Endodermal cell (in vitro differentiated cells): ENCODE results near the gene EVL. TPM values are rescaled to one million over a fixed set of nuclear protein-coding genes. Genes with fewer than 3 reads are reported as not detected.

Experiments
- DNase-seq: peaks from one replicate; pipeline ENCODE4 v3.0.0-alpha.2; 2017
- H3K27ac ChIP-seq: 2 replicates; pipeline ENCODE4 v1.5.1; 2013; ENCODE audit warnings: mild to moderate bottlenecking, low read depth, low read length, moderate library complexity
- H3K27me3 ChIP-seq: 2 replicates; pipeline ENCODE4 v1.6.1; 2013; ENCODE audit warnings: mild to moderate bottlenecking, low read length, moderate library complexity; ENCODE audit not compliant: insufficient read depth, control insufficient read depth, poor library complexity, severe bottlenecking
- H3K36me3 ChIP-seq: 2 replicates; pipeline ENCODE4 v1.7.0; 2013; ENCODE audit warnings: mild to moderate bottlenecking, low read length, moderate library complexity; ENCODE audit not compliant: control insufficient read depth, insufficient read depth
- H3K4me1 ChIP-seq: one replicate; pipeline ENCODE4 v1.7.0; 2013; ENCODE audit warnings: low read length; ENCODE audit not compliant: control insufficient read depth, insufficient read depth
- H3K4me3 ChIP-seq: 2 replicates; pipeline ENCODE4 v1.5.1; 2013; ENCODE audit warnings: mild to moderate bottlenecking, low read length, moderate library complexity
- H3K9ac ChIP-seq: 2 replicates; pipeline ENCODE4 v1.6.1; 2013; ENCODE audit warnings: mild to moderate bottlenecking, low read length, moderate library complexity; ENCODE audit not compliant: poor library complexity, severe bottlenecking; ENCODE audit errors: extremely low read depth
- H3K9me3 ChIP-seq: 2 replicates; pipeline ENCODE4 v1.6.1; 2013; ENCODE audit warnings: mild to moderate bottlenecking, low read length, moderate library complexity; ENCODE audit not compliant: control insufficient read depth
- H3K27ac Mint-ChIP-seq: 2 replicates; pipeline ENCODE4 v1.8.0; 2020; ENCODE audit warnings: mixed read lengths
- H3K27me3 Mint-ChIP-seq: 2 replicates; pipeline ENCODE4 v1.8.0; 2021; ENCODE audit warnings: mild to moderate bottlenecking, mixed read lengths; ENCODE audit not compliant: insufficient read depth
- H3K36me3 Mint-ChIP-seq: 2 replicates; pipeline ENCODE4 v1.8.0; 2020; ENCODE audit warnings: low read depth, mixed read lengths
- H3K4me1 Mint-ChIP-seq: 2 replicates; pipeline ENCODE4 v1.8.0; 2020; ENCODE audit warnings: mixed read lengths
- H3K4me3 Mint-ChIP-seq: 2 replicates; pipeline ENCODE4 v1.8.0; 2020; ENCODE audit warnings: mild to moderate bottlenecking, moderate library complexity, mixed read lengths
- H3K9me3 Mint-ChIP-seq: 2 replicates; pipeline ENCODE4 v1.8.0; 2020; ENCODE audit warnings: mild to moderate bottlenecking, mixed read lengths
- CTCF ChIP-seq: fragments of 200-600 bp; sonication (generic); conservative IDR thresholded peaks from 2 replicates; pipeline ENCODE4 v1.5.0; 2021; ENCODE audit warnings: antibody characterized with exemption, mild to moderate bottlenecking
- WGBS, 2 experiments: methylation state at CpG; one replicate each; pipeline versions ENCODE4 v1.1.5 to v1.1.7; 2013; ENCODE audit warnings: missing lambda C conversion rate in 2 of 2, mixed read lengths in 1 of 2; ENCODE audit not compliant: insufficient coverage in 1 of 2, insufficient read length in 1 of 2; 5-methylcytosine and 5-hydroxymethylcytosine counted together
- total RNA-seq, 2 donors: library from RNA; stranded (reverse); fragmentation: NEBNext Ultra II Directional in 1 of 2; extraction: Animal tissue kit (Norgen Biotek cat#: 25700) in 1 of 2; gene quantifications; 2 replicates in 1 of 2; 3 replicates in 1 of 2; pipeline ENCODE4 v1.2.1, GENCODE V29; 2021

The EVL gene
- total RNA-seq, 2 donors from 2014 or later, result 61.1 to 71.3 TPM

- Histone ChIP-seq H3K9ac (no peak overlapping the region), H3K4me1 (no peaks in the 10 kb centered on the region), H3K27ac (no peak overlapping the region), H3K4me3 (no peak overlapping the region), H3K27me3 (no peaks in the 10 kb centered on the region), H3K9me3 (no peaks in the 10 kb centered on the region), H3K36me3 (no peaks in the 10 kb centered on the region)
- TF ChIP-seq CTCF, result no peak
- Mint-ChIP-seq H3K27ac (no peak overlapping the region), H3K36me3 (no peaks in the 10 kb centered on the region), H3K27me3 (peaks cover 3% of the 10 kb centered on the region), H3K4me3 (no peak overlapping the region), H3K4me1 (no peaks in the 10 kb centered on the region), H3K9me3 (no peaks in the 10 kb centered on the region)
- DNase-seq, result no peak
- 95 to 97% methylated on average over 54 to 58 of the region's 58 CpGs for WGBS, 2 experiments
Observed at GRCh38 chr14:100148837-100149731, 83.9 kb downstream of the EVL start.

GRCh38 chr14:100149851-100150611 lies 84.8 kb downstream of the EVL start:
- Histone ChIP-seq H3K4me1 (no peaks in the 10 kb centered on the region), H3K36me3 (no peaks in the 10 kb centered on the region), H3K4me3 (no peak overlapping the region), H3K9ac (no peak overlapping the region), H3K27ac (no peak overlapping the region), H3K9me3 (no peaks in the 10 kb centered on the region), H3K27me3 (no peaks in the 10 kb centered on the region)
- no peak for DNase-seq
- 86 to 90% methylated on average over 9 to 15 of the region's 21 CpGs for WGBS, 2 experiments
- H3K4me3 Mint-ChIP-seq, result no peak overlapping the region
- H3K4me1 Mint-ChIP-seq, result no peaks in the 10 kb centered on the region
- H3K36me3 Mint-ChIP-seq, result peaks cover 2% of the 10 kb centered on the region
- no peak overlapping the region for H3K27ac Mint-ChIP-seq
- peaks cover 3% of the 10 kb centered on the region for H3K9me3 Mint-ChIP-seq
- TF ChIP-seq CTCF, result no peak
- peaks cover 7% of the 10 kb centered on the region for H3K27me3 Mint-ChIP-seq

- Histone ChIP-seq H3K27ac (no peak overlapping the region), H3K36me3 (no peaks in the 10 kb centered on the region), H3K9ac (no peak overlapping the region), H3K4me1 (no peaks in the 10 kb centered on the region), H3K27me3 (peaks cover 2% of the 10 kb centered on the region), H3K4me3 (no peak overlapping the region), H3K9me3 (no peaks in the 10 kb centered on the region)
- no peak for TF ChIP-seq CTCF
- peaks cover 17% of the 10 kb centered on the region for H3K27me3 Mint-ChIP-seq
- H3K9me3 Mint-ChIP-seq, result peaks cover 4% of the 10 kb centered on the region
- WGBS, 2 experiments, result 77 to 79% methylated on average over 12 of the region's 12 CpGs
- H3K36me3 Mint-ChIP-seq, result peaks cover 2% of the 10 kb centered on the region
- H3K4me3 Mint-ChIP-seq, result no peak overlapping the region
- peaks cover 6% of the 10 kb centered on the region for H3K4me1 Mint-ChIP-seq
- DNase-seq, result no peak
- H3K27ac Mint-ChIP-seq, result no peak overlapping the region
Observed at GRCh38 chr14:100150932-100151587, 85.8 kb downstream of the EVL start.
